Gastroesophageal sphincter (tissue), 3 donors: Measurements from ENCODE around the gene ANKRD23.

Experiments used
- EP300 ChIP-seq: sonication (generic); formaldehyde crosslinking; IDR thresholded peaks from one replicate; pipeline ENCODE4 v1.6.1; 2017; ENCODE audit warnings: antibody characterized with exemption, mild to moderate bottlenecking
- POLR2A ChIP-seq, 2 donors: fragments of 450-650 bp; IDR thresholded peaks; one replicate each; pipeline ENCODE4 v1.6.1; 2017; ENCODE audit warnings: antibody characterized with exemption in 2 of 2, mild to moderate bottlenecking in 2 of 2, moderate library complexity in 1 of 2
- POLR2AphosphoS5 ChIP-seq: sonication (generic); formaldehyde crosslinking; IDR thresholded peaks from one replicate; pipeline ENCODE4 v1.6.1; 2017; ENCODE audit warnings: antibody characterized with exemption
- TF ChIP-seq, protein P1 (sequence below), 4 experiments: fragments of 200-600 bp in 2 of 4; fragments of 450-650 bp in 2 of 4; sonication (generic) in 1 of 4; IDR thresholded peaks; one replicate each; pipeline ENCODE4 v1.5.1; 2017 to 2019; ENCODE audit warnings: antibody characterized with exemption in 4 of 4, mild to moderate bottlenecking in 2 of 4, moderate library complexity in 2 of 4

DNA sequence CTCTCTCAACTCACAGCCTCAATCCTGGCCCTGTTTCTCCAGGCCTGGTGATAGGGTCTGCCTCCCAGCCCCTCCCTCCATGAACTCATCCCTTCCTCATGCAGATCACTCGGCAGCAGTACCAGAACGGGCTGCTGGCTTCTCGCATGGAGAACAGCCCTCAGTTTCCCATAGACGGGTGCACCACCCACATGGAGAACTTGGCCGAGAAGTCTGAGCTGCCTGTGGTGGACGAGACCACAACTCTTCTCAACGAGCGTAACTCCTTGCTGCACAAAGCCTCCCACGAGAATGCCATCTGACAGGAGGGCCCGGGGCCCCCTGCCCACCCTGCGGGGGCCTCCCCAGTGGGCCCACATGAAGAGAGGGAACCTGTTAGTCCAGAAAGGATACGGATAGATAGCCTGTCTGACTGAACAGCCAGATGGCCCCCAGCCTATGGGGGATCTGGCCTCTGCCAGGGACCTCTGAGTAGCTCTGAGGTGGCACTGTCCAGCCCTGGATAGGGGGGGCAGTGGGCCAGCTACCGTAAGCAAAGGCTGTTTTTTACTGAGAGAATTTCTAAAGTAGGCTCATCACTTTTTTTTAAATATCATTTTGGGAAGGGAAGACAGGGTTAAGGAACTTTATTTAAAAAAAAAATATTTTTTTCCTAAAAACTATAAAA, 34.5 kb downstream of the ANKRD23 start:
- TF ChIP-seq, protein P1, sequence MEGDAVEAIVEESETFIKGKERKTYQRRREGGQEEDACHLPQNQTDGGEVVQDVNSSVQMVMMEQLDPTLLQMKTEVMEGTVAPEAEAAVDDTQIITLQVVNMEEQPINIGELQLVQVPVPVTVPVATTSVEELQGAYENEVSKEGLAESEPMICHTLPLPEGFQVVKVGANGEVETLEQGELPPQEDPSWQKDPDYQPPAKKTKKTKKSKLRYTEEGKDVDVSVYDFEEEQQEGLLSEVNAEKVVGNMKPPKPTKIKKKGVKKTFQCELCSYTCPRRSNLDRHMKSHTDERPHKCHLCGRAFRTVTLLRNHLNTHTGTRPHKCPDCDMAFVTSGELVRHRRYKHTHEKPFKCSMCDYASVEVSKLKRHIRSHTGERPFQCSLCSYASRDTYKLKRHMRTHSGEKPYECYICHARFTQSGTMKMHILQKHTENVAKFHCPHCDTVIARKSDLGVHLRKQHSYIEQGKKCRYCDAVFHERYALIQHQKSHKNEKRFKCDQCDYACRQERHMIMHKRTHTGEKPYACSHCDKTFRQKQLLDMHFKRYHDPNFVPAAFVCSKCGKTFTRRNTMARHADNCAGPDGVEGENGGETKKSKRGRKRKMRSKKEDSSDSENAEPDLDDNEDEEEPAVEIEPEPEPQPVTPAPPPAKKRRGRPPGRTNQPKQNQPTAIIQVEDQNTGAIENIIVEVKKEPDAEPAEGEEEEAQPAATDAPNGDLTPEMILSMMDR (IDR thresholded peaks at IDR 0.05): no peak
- TF ChIP-seq POLR2A (IDR thresholded peaks at IDR 0.05) (no peak), POLR2AphosphoS5 (no peak), EP300 (no peak)
